Adrenal gland (tissue), 5 donors: Measurements from ENCODE around the gene SNTB2.

Experiments used
- POLR2A ChIP-seq, 2 donors: fragments of 450-650 bp; IDR thresholded peaks; one replicate each; pipeline ENCODE4 v1.6.1; 2017; ENCODE audit warnings: antibody characterized with exemption in 2 of 2, mild to moderate bottlenecking in 2 of 2, moderate library complexity in 1 of 2
- TF ChIP-seq, protein P1 (sequence below), 6 experiments: fragments of 450-650 bp in 4 of 6; fragments of 200-600 bp in 2 of 6; sonication (generic) in 1 of 6; IDR thresholded peaks; 1 replicate in 5 of 6; 2 replicates in 1 of 6; pipeline versions ENCODE4 v1.5.1 to v1.8.0; 2016 to 2021; ENCODE audit warnings: antibody characterized with exemption in 6 of 6, mild to moderate bottlenecking in 2 of 6, moderate library complexity in 1 of 6
- donor health status: DM: no; HTN: no; CAD: no.

- TF ChIP-seq, protein P1, sequence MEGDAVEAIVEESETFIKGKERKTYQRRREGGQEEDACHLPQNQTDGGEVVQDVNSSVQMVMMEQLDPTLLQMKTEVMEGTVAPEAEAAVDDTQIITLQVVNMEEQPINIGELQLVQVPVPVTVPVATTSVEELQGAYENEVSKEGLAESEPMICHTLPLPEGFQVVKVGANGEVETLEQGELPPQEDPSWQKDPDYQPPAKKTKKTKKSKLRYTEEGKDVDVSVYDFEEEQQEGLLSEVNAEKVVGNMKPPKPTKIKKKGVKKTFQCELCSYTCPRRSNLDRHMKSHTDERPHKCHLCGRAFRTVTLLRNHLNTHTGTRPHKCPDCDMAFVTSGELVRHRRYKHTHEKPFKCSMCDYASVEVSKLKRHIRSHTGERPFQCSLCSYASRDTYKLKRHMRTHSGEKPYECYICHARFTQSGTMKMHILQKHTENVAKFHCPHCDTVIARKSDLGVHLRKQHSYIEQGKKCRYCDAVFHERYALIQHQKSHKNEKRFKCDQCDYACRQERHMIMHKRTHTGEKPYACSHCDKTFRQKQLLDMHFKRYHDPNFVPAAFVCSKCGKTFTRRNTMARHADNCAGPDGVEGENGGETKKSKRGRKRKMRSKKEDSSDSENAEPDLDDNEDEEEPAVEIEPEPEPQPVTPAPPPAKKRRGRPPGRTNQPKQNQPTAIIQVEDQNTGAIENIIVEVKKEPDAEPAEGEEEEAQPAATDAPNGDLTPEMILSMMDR (IDR thresholded peaks at IDR 0.05), result no peak
- no peak for TF ChIP-seq POLR2A (IDR thresholded peaks at IDR 0.05)
These were observed 86.0 kb downstream of the SNTB2 start for GRCh38 chr16:69273009-69273408.
